ENCODE results near the gene C19orf18. TPM values are rescaled to one million over a fixed set of nuclear protein-coding genes. Genes with fewer than 3 reads are reported as not detected.
"Not testable (repeated sequence)": the region's sequence is repeated elsewhere in the genome, so short reads cannot be mapped to it uniquely, and the experiment has no call there.

Gene C19orf18
- total RNA-seq, 1 experiment from 2014 or later = 0.98 TPM

DNA sequence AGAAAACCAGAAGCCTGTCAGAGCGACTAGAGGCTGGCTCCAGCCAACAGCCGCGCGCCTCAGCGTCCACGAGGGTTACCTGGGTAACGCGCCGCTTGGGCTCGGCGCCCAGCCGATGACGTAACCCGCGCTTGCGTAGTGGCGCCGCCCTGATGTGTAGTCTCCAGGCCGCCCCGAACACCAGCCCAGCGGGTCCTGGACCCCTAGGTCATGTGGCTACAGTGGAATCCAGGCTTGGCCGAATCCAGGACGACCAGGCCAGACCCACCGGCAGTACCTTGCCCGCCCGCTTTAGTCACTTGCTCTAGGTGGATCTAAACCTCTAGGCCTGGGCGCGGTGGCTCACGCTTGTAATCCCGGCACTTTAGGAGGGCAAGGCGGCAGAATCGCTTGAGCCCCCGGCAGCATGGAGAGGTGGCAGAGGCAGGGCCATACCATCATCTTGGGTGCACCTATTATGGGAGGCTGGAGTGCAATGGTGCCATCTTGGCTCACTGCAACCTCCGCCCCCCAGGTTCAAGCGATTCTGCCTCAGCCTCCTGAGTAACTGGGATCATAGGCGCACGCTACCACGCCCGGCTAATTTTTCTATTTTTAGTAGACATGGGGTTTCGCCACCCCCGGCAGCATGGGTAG is 35.5 kb upstream of the C19orf18 start:
- ATAC-seq (no peak), DNase-seq (ENCODE audit: low read depth, low spot score) (no peak)
- H3K27ac ChIP-seq (ENCODE audit: low read length) = no peak overlapping the region
- CTCF ChIA-PET = no interaction called here
- BruUV-seq (replicated peaks) = no TSS peak
- H3K27me3 ChIP-seq (ENCODE audit: control insufficient read depth, insufficient read depth, low read length) = no peaks in the 10 kb centered on the region
- TF ChIP-seq TCF7L2 (IDR thresholded peaks at IDR 0.05; ENCODE audit: low read depth, low read length) = no peak
- TF ChIP-seq, protein P1, sequence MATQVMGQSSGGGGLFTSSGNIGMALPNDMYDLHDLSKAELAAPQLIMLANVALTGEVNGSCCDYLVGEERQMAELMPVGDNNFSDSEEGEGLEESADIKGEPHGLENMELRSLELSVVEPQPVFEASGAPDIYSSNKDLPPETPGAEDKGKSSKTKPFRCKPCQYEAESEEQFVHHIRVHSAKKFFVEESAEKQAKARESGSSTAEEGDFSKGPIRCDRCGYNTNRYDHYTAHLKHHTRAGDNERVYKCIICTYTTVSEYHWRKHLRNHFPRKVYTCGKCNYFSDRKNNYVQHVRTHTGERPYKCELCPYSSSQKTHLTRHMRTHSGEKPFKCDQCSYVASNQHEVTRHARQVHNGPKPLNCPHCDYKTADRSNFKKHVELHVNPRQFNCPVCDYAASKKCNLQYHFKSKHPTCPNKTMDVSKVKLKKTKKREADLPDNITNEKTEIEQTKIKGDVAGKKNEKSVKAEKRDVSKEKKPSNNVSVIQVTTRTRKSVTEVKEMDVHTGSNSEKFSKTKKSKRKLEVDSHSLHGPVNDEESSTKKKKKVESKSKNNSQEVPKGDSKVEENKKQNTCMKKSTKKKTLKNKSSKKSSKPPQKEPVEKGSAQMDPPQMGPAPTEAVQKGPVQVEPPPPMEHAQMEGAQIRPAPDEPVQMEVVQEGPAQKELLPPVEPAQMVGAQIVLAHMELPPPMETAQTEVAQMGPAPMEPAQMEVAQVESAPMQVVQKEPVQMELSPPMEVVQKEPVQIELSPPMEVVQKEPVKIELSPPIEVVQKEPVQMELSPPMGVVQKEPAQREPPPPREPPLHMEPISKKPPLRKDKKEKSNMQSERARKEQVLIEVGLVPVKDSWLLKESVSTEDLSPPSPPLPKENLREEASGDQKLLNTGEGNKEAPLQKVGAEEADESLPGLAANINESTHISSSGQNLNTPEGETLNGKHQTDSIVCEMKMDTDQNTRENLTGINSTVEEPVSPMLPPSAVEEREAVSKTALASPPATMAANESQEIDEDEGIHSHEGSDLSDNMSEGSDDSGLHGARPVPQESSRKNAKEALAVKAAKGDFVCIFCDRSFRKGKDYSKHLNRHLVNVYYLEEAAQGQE (IDR thresholded peaks at IDR 0.05; ENCODE audit: insufficient read depth in 1 of 2, low read depth in 2 of 2, low read length in 1 of 2) = no peak
- no peak for TF ChIP-seq SIN3A (IDR thresholded peaks at IDR 0.05; ENCODE audit: borderline replicate concordance, insufficient read depth, low read depth, low read length)
- TF ChIP-seq POLR2AphosphoS5 (IDR thresholded peaks at IDR 0.05; ENCODE audit: low read depth, low read length) = no peak
- TF ChIP-seq, protein P2, sequence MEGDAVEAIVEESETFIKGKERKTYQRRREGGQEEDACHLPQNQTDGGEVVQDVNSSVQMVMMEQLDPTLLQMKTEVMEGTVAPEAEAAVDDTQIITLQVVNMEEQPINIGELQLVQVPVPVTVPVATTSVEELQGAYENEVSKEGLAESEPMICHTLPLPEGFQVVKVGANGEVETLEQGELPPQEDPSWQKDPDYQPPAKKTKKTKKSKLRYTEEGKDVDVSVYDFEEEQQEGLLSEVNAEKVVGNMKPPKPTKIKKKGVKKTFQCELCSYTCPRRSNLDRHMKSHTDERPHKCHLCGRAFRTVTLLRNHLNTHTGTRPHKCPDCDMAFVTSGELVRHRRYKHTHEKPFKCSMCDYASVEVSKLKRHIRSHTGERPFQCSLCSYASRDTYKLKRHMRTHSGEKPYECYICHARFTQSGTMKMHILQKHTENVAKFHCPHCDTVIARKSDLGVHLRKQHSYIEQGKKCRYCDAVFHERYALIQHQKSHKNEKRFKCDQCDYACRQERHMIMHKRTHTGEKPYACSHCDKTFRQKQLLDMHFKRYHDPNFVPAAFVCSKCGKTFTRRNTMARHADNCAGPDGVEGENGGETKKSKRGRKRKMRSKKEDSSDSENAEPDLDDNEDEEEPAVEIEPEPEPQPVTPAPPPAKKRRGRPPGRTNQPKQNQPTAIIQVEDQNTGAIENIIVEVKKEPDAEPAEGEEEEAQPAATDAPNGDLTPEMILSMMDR (IDR thresholded peaks at IDR 0.05) = no peak
- H3K4me1 ChIP-seq (ENCODE audit: control insufficient read depth, insufficient read depth, low read length) = no peaks in the 10 kb centered on the region
- POLR2A ChIA-PET = interaction anchor here (0.6 kb wide), 1 partner anchor 9 kb away, joined by 12 read pairs; no protein-coding TSS in a partner anchor
- in situ Hi-C loops (cut with HindIII; ENCODE audit: low pct_unique_long_range_greater_than_20kb, low sequenced_read_pairs) = no loop called here
- 0 out of 2 replicates have a peak, but pooled peaks cover 3% of the 10 kb centered on the region for H3K36me3 ChIP-seq (ENCODE audit: control insufficient read depth, insufficient read depth, low read length)
- H3K9me3 ChIP-seq (ENCODE audit: control insufficient read depth, insufficient read depth, low read depth, low read length) = peaks cover 24% of the 10 kb centered on the region; the same call in 1 of the 2 replicates
- no peak overlapping the region for H3K4me3 ChIP-seq (ENCODE audit: low read depth in 2 of 2, low read length in 2 of 2)
- intact Hi-C loops (cut with micrococcal nuclease; ENCODE audit: unreplicated experiment) = no loop called here

DNA sequence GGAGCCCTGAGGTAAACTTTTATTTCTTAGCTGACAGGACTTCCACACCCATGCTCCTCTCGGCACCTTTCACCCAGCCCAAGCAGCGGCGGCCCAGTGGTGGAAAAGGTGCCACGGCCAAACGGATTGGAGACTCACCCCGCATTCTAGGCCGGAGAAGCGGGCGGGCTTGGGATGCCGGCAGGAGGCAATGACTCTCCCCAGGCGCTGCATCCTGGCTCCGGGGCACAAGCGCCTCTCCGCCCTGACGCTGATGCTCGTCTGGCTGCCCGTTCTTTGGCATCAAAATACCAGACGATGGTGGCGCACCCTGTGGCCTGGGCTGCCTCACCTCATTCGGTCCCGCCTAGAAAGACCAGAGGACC is 34.9 kb upstream of the C19orf18 start:
- Histone ChIP-seq H3K9me3 (ENCODE audit: control insufficient read depth, insufficient read depth, low read depth, low read length) (peaks cover 29% of the 10 kb centered on the region; the same call in 1 of the 2 replicates), H3K4me1 (ENCODE audit: control insufficient read depth, insufficient read depth, low read length) (no peaks in the 10 kb centered on the region), H3K27me3 (ENCODE audit: control insufficient read depth, insufficient read depth, low read length) (no peaks in the 10 kb centered on the region), H3K36me3 (ENCODE audit: control insufficient read depth, insufficient read depth, low read length) (0 out of 2 replicates have a peak, but pooled peaks cover 3% of the 10 kb centered on the region), H3K4me3 (ENCODE audit: low read depth in 2 of 2, low read length in 2 of 2) (no peak overlapping the region), H3K27ac (ENCODE audit: low read length) (no peak overlapping the region)
- TF ChIP-seq, protein P2 (IDR thresholded peaks at IDR 0.05) = no peak
- no peak for TF ChIP-seq SIN3A (IDR thresholded peaks at IDR 0.05; ENCODE audit: borderline replicate concordance, insufficient read depth, low read depth, low read length)
- in situ Hi-C loops (cut with HindIII; ENCODE audit: low pct_unique_long_range_greater_than_20kb, low sequenced_read_pairs) = no loop called here
- BruUV-seq (replicated peaks) = no TSS peak
- ATAC-seq (no peak), DNase-seq (ENCODE audit: low read depth, low spot score) (no peak)
- POLR2A ChIA-PET = no interaction called here
- intact Hi-C loops (cut with micrococcal nuclease; ENCODE audit: unreplicated experiment) = no loop called here
- CTCF ChIA-PET = no interaction called here

DNA sequence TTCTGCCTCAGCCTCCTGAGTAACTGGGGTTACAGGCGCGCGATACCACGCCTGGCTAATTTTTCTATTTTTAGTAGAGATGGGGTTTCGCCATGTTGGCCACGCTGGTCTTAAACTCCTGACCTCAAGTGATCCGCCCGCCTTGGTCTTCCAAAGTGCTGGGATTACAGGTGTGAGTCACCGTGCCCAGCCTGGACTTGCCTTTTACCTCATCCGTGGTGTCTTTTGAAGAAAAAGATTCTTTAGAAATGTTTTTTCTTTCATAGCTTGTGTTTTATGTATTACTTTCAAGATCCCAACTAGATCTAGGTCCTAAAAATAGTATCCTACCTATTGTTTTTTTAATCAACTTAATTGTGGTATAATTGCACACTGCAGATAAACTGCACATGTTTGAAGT is 34.5 kb upstream of the C19orf18 start:
- H3K36me3 ChIP-seq (ENCODE audit: control insufficient read depth, insufficient read depth, low read length); H3K4me1 ChIP-seq (ENCODE audit: control insufficient read depth, insufficient read depth, low read length); in situ Hi-C loops (cut with HindIII; ENCODE audit: low pct_unique_long_range_greater_than_20kb, low sequenced_read_pairs); H3K27ac ChIP-seq (ENCODE audit: low read length); H3K4me3 ChIP-seq (ENCODE audit: low read depth in 2 of 2, low read length in 2 of 2); CTCF ChIA-PET; BruUV-seq (replicated peaks); H3K27me3 ChIP-seq (ENCODE audit: control insufficient read depth, insufficient read depth, low read length); DNase-seq (ENCODE audit: low read depth, low spot score); ATAC-seq; intact Hi-C loops (cut with micrococcal nuclease; ENCODE audit: unreplicated experiment); POLR2A ChIA-PET: not testable (repeated sequence)
- peaks cover 33% of the 10 kb centered on the region; the same call in 1 of the 2 replicates for H3K9me3 ChIP-seq (ENCODE audit: control insufficient read depth, insufficient read depth, low read depth, low read length)
